Spleen (tissue), 11 donors: ENCODE measurements around the gene MED13L. TPM values are rescaled to one million over a fixed set of nuclear protein-coding genes. Genes with fewer than 3 reads are reported as not detected.

Experiments used
- DNase-seq: peaks from one replicate; pipeline ENCODE4 v3.0.0-alpha.2; 2020
- H3K27ac ChIP-seq, 8 donors: fragments of 200-600 bp; sonication (generic) in 7 of 8; 1 replicate in 4 of 8; 2 replicates in 4 of 8; pipeline versions ENCODE4 v1.5.0 to v1.8.0; 2016 to 2021; ENCODE audit warnings: inconsistent platforms in 4 of 8, mild to moderate bottlenecking in 4 of 8, moderate library complexity in 1 of 8
- H3K27me3 ChIP-seq, 7 donors: fragments of 200-600 bp; sonication (generic) in 6 of 7; replicated peaks in 1 of 7; 1 replicate in 4 of 7; 2 replicates in 3 of 7; pipeline versions ENCODE4 v1.5.0 to v1.8.0; 2016 to 2021; ENCODE audit warnings: inconsistent platforms in 3 of 7, mild to moderate bottlenecking in 1 of 7
- H3K36me3 ChIP-seq, 6 donors: fragments of 200-600 bp; sonication (generic) in 5 of 6; 1 replicate in 4 of 6; 2 replicates in 2 of 6; pipeline versions ENCODE4 v1.5.0 to v1.8.0; 2016 to 2021; ENCODE audit warnings: inconsistent platforms in 2 of 6
- H3K4me1 ChIP-seq, 6 donors: fragments of 200-600 bp; sonication (generic) in 5 of 6; 1 replicate in 3 of 6; 2 replicates in 3 of 6; pipeline versions ENCODE4 v1.5.0 to v1.8.0; 2016 to 2021; ENCODE audit warnings: inconsistent platforms in 3 of 6
- H3K4me3 ChIP-seq, 8 donors: fragments of 200-600 bp; sonication (generic) in 7 of 8; 1 replicate in 4 of 8; 2 replicates in 4 of 8; pipeline versions ENCODE4 v1.5.0 to v1.8.0; 2016 to 2021; ENCODE audit warnings: inconsistent platforms in 4 of 8, mild to moderate bottlenecking in 4 of 8, moderate library complexity in 2 of 8
- H3K9me3 ChIP-seq, 8 donors: fragments of 200-600 bp; sonication (generic) in 7 of 8; 1 replicate in 4 of 8; 2 replicates in 4 of 8; pipeline versions ENCODE4 v1.5.0 to v1.8.0; 2016 to 2021; ENCODE audit warnings: inconsistent platforms in 4 of 8
- POLR2A ChIP-seq, 3 donors: fragments of 450-650 bp; IDR thresholded peaks; one replicate each; pipeline ENCODE4 v1.5.1; 2017; ENCODE audit warnings: antibody characterized with exemption in 3 of 3, mild to moderate bottlenecking in 1 of 3
- POLR2AphosphoS5 ChIP-seq, 3 donors: sonication (generic); formaldehyde crosslinking; IDR thresholded peaks; one replicate each; pipeline ENCODE4 v1.5.1; 2017; ENCODE audit warnings: antibody characterized with exemption in 3 of 3
- WGBS, 5 donors: extraction: QIAGEN DNeasy Blood & Tissue Kit in 3 of 5; methylation state at CpG; one replicate each; pipeline versions ENCODE4 v1.1.5 to v1.1.7; 2013 to 2018; 5-methylcytosine and 5-hydroxymethylcytosine counted together
- intact Hi-C: fragments of 100-400 bp; cut with DNase I; formaldehyde crosslinking; loops from one replicate; pipeline ENCODE4 v1.15.0; 2023; ENCODE audit warnings: low total_unique reads
- polyA plus RNA-seq, 3 donors: library from polyadenylated mRNA; stranded (reverse); fragments of 200-250 nt; gene quantifications; one replicate each; pipeline ENCODE4 v1.2.1, GENCODE V29; 2013
- total RNA-seq, 7 donors: library from RNA; depleted of rRNA in 3 of 7; stranded (reverse); fragments of >200 nt in 3 of 7; fragmentation: NEBNext Ultra II Directional in 4 of 7; extraction: Animal tissue kit (Norgen Biotek cat#: 25700) in 4 of 7; gene quantifications; one replicate each; pipeline versions ENCODE4 v1.1.0 to v1.2.1, GENCODE V29; 2016 to 2021
- TF ChIP-seq, protein P1 (sequence below), 11 experiments: fragments of 200-600 bp in 7 of 11; fragments of 450-650 bp in 4 of 11; sonication (generic) in 4 of 11; IDR thresholded peaks in 8 of 11; conservative IDR thresholded peaks in 3 of 11; 1 replicate in 7 of 11; 2 replicates in 4 of 11; pipeline versions ENCODE4 v1.4.0 to v1.8.0; 2016 to 2021; ENCODE audit warnings: antibody characterized with exemption in 11 of 11, inconsistent platforms in 4 of 11, mild to moderate bottlenecking in 1 of 11
- donor health status: healthy with polysubstance abuse.
- donor health status: DM: no; HTN: no; CAD: no; lungs with moderate emphysema.
- donor health status: DM: no; HTN: no; CAD: no.
- donor health status: Bipolar disorder and iron deficiency.
- donor health status: healthy.
- donor health status: DM: no; HTN: no; CAD: no.
- donor health status: DM: yes; HTN: yes; CAD: no.

Gene MED13L
- total and polyA plus RNA-seq, 10 donors, result 13.4 to 255 (median 185) TPM

DNA sequence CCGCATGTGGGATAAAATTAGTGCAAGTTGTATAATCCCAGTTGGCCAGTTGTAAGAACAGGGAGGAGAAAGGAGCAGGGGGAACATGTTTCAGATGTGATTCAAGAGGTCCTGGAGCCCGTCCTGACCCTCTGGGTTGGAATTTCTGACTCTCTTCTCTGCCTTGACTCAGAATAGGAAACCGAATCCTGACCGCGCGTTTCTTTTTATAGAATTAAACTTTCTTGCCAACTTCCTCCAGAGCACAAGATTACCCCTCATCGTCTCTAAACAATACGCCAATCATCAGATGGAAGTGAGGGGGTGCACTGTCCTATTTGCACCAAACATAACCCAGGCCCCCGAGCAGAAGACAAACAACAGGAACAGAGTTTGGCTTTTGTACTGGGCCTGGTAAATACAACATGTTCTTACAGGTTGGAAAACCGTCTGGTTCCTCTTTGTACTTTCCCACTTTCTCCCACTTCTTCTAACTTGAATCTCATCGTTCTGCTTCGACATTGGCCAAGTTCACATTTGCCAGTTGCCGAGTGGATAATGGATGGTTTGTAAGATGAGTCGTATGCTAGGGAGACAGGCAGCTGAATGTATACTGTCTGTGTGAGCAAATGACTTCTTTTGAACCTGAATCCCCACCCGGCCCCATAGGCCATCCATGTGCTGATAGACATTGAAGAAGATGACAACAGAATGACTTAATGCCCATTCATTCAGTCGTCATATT lies 42.6 kb upstream of the MED13L start:
- H3K4me1 ChIP-seq, result peaks cover 14 to 52% (median 30%) of the 10 kb centered on the region in 6 donors
- WGBS, 5 donors, result 19 to 24% (median 20%) methylated on average over 16 of the region's 16 CpGs
- intact Hi-C loops, result no loop called here
- H3K27me3 ChIP-seq, result no peaks in the 10 kb centered on the region
- H3K36me3 ChIP-seq, result no peaks in the 10 kb centered on the region
- peak overlapping the region in 6 of 8 donors; percentile 6 to 44 (median 40) for H3K27ac ChIP-seq
- TF ChIP-seq POLR2AphosphoS5 (IDR thresholded peaks at IDR 0.05) (no peak), POLR2A (IDR thresholded peaks at IDR 0.05) (no peak)
- TF ChIP-seq, protein P1, sequence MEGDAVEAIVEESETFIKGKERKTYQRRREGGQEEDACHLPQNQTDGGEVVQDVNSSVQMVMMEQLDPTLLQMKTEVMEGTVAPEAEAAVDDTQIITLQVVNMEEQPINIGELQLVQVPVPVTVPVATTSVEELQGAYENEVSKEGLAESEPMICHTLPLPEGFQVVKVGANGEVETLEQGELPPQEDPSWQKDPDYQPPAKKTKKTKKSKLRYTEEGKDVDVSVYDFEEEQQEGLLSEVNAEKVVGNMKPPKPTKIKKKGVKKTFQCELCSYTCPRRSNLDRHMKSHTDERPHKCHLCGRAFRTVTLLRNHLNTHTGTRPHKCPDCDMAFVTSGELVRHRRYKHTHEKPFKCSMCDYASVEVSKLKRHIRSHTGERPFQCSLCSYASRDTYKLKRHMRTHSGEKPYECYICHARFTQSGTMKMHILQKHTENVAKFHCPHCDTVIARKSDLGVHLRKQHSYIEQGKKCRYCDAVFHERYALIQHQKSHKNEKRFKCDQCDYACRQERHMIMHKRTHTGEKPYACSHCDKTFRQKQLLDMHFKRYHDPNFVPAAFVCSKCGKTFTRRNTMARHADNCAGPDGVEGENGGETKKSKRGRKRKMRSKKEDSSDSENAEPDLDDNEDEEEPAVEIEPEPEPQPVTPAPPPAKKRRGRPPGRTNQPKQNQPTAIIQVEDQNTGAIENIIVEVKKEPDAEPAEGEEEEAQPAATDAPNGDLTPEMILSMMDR (IDR thresholded peaks at IDR 0.05 in 8 of 11, conservative IDR thresholded peaks at IDR 0.05 in 3 of 11), result no peak
- DNase-seq, result no peak
- no peak overlapping the region for H3K4me3 ChIP-seq
- no peaks in the 10 kb centered on the region for H3K9me3 ChIP-seq

DNA sequence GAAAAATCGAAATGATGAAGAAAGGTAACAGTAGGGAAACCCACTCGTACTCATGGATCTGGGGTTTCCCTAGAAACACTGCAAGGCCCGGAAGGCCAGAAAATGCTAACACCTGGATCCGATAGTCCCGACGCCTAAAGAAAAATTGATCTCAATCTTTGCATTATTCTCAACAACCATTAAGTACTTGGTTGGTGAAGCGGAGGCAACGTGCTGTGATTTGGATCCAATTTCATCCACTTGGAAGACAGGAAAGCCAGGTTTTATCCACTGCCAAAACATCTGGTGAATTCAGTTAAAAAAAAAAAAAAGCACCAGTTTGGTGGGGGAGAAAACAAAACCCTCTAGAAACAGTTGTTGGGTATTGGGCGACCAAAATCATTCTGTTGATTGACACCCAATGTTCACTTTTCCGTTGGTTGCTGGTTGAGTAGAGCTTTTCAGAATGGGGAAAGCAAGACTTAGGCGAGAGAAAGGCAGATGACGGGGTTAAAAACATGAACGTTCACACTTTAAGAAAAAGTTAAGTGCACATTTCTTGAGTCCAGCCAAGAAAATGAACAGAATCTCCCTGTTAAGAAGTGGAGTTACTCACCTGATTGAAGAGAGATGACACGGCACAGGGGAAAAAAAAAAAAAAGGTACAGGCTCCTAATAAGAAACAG lies 41.9 kb upstream of the MED13L start:
- peak overlapping the region in 4 of 8 donors; percentile 38 to 44 (median 43) for H3K27ac ChIP-seq
- TF ChIP-seq, protein P1 (IDR thresholded peaks at IDR 0.05 in 8 of 11, conservative IDR thresholded peaks at IDR 0.05 in 3 of 11), result no peak
- TF ChIP-seq POLR2A (IDR thresholded peaks at IDR 0.05), result no peak
- no peak for TF ChIP-seq POLR2AphosphoS5 (IDR thresholded peaks at IDR 0.05)
- H3K27me3 ChIP-seq, result no peaks in the 10 kb centered on the region
- DNase-seq, result no peak
- no peaks in the 10 kb centered on the region for H3K36me3 ChIP-seq
- H3K4me3 ChIP-seq, result no peak overlapping the region
- WGBS, 5 donors, result 61 to 69% (median 67%) methylated on average over 14 of the region's 14 CpGs
- H3K9me3 ChIP-seq, result no peaks in the 10 kb centered on the region
- intact Hi-C loops, result no loop called here
- peaks cover 9 to 50% (median 23%) of the 10 kb centered on the region in 6 donors for H3K4me1 ChIP-seq

DNA sequence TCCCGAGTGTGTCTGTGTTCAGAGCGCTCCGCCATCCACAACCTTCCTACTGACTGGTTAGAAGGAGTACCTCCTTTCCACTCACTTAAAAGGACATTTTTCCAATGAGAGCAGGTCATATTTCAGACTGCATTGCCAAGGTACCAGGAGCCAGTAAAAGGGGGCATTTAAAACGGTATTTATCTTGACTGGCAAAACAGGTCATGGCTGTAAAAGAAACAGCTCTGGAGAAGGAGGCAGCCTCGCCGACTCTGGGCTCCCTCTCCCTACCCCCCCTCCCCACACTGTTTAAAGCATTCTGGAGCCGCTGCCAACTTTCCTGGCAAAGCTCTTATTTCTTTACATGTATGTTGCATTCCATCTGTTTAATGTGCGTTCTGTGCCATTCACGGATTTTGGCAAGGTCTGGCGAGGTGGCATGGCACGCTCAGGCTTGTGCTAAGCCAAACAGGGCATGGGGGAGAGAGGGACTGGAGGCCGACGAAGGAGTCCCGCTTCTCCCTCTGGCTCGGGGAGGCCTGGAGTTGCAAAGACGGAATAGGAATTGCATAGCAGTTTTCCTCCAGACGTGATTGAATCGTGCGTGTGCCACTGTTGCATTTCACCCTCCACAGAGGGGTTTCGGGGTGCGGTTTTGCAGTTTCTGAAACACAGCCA lies 41.2 kb upstream of the MED13L start:
- no peak overlapping the region for H3K4me3 ChIP-seq
- no peak overlapping the region for H3K27ac ChIP-seq
- peaks cover 6 to 46% (median 16%) of the 10 kb centered on the region in 6 donors for H3K4me1 ChIP-seq

More for the DNA sequence above, 41.2 kb upstream of the MED13L start:
- no peaks in the 10 kb centered on the region for H3K36me3 ChIP-seq
- WGBS, 5 donors, result 86 to 93% (median 92%) methylated on average over 21 of the region's 21 CpGs
- TF ChIP-seq POLR2AphosphoS5 (IDR thresholded peaks at IDR 0.05) (no peak), POLR2A (IDR thresholded peaks at IDR 0.05) (no peak)
- TF ChIP-seq, protein P1 (IDR thresholded peaks at IDR 0.05 in 8 of 11, conservative IDR thresholded peaks at IDR 0.05 in 3 of 11), result no peak
- H3K9me3 ChIP-seq, result no peaks in the 10 kb centered on the region
- intact Hi-C loops, result no loop called here
- no peak for DNase-seq
- H3K27me3 ChIP-seq, result no peaks in the 10 kb centered on the region
